ENCODE results near the gene MPRIP. TPM values are rescaled to one million over a fixed set of nuclear protein-coding genes. Genes with fewer than 3 reads are reported as not detected.

Gene MPRIP
- total and polyA plus RNA-seq, 8 donors, result 80.2 to 518 (median 190) TPM

DNA sequence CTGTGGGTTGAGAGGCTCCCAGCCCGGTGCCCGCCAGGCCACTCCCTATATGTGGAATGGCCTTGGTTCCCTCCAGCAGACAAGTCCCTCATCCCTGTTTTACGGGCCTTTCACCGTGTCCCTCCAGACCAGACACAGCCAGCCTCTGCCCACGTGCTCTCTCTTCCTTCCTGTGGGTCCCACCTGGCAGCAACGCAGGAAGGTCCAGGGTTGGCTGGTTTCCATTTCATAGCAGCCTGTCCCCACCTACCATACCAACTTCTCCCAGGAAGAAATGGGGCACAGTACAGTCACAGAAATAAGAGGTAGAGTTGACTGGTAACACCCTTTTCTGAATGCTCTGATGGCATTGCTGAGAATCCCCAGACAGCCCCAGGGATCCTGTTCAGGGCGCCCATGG, 128.9 kb downstream of the MPRIP start:
- H3K36me3 ChIP-seq, result peaks cover 75 to 100% (median 99%) of the 10 kb centered on the region in 4 donors
- no peak overlapping the region for H3K4me3 ChIP-seq
- no peak for DNase-seq
- no peaks in the 10 kb centered on the region for H3K4me1 ChIP-seq
- H3K27me3 ChIP-seq, result no peaks in the 10 kb centered on the region
- intact Hi-C loops (cut with DNase I; ENCODE audit: low total_unique reads), result no loop called here
- 78 to 86% (median 84%) methylated on average over 7 of the region's 7 CpGs for WGBS, 5 donors
- TF ChIP-seq POLR2A (IDR thresholded peaks at IDR 0.05) (no peak), POLR2AphosphoS5 (IDR thresholded peaks at IDR 0.05) (no peak), EP300 (IDR thresholded peaks at IDR 0.05) (no peak)
- TF ChIP-seq, protein P1, sequence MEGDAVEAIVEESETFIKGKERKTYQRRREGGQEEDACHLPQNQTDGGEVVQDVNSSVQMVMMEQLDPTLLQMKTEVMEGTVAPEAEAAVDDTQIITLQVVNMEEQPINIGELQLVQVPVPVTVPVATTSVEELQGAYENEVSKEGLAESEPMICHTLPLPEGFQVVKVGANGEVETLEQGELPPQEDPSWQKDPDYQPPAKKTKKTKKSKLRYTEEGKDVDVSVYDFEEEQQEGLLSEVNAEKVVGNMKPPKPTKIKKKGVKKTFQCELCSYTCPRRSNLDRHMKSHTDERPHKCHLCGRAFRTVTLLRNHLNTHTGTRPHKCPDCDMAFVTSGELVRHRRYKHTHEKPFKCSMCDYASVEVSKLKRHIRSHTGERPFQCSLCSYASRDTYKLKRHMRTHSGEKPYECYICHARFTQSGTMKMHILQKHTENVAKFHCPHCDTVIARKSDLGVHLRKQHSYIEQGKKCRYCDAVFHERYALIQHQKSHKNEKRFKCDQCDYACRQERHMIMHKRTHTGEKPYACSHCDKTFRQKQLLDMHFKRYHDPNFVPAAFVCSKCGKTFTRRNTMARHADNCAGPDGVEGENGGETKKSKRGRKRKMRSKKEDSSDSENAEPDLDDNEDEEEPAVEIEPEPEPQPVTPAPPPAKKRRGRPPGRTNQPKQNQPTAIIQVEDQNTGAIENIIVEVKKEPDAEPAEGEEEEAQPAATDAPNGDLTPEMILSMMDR (IDR thresholded peaks at IDR 0.05), result no peak
- H3K27ac ChIP-seq, result peak overlapping the region in 1 of 5 donors; percentile 6
- H3K9me3 ChIP-seq, result no peaks in the 10 kb centered on the region

DNA sequence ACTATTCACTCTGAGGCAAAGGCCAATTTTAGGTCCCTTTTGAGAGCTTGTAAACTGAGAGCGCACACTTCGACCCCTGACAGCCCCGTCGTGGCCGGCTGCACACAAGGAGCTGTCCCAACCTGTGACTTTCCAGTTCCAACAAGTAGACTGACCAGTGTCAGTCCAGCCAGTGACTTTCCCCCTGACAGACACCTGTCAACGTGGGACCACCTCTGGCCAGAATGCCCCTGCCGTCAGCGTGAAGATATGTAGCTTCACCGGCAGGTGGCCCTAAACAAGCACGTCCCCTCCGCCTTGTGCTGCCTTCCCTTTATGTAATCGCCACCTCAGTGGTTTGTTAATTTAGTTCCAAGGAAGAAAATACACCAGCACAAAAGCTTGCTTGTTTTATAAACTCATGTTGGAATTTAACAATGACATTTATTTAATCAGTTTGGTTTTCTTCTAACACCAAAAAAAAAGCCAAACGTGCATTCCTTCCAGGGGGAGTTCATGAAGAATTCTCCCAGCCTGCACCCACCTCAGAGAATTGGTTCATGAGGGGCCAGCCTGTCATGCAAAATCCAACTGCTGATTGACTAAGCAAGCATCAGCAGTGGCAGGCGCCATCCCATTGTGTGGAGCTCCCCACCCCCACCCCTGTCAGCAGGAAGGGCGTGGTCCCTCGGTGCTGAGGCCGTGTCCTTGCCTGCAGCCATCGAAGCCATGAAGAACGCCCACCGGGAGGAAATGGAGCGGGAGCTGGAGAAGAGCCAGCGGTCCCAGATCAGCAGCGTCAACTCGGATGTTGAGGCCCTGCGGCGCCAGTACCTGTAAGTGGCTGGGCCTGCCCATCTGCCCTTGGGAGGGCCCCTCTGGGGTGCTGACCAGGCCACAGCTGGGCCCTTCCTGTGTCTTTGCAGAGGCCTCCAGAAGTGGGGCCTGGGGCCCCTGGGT, 130.0 kb downstream of the MPRIP start:
- no peaks in the 10 kb centered on the region for H3K27me3 ChIP-seq
- peak in 1 of 2 donors; percentile 64 for DNase-seq
- TF ChIP-seq, protein P1 (IDR thresholded peaks at IDR 0.05), result no peak
- no peak for TF ChIP-seq EP300 (IDR thresholded peaks at IDR 0.05)
- TF ChIP-seq POLR2AphosphoS5 (IDR thresholded peaks at IDR 0.05), result peak in 1 of 3 donors; percentile 19
- TF ChIP-seq POLR2A (IDR thresholded peaks at IDR 0.05), result no peak
- H3K4me1 ChIP-seq, result no peaks in the 10 kb centered on the region
- 67 to 80% (median 75%) methylated on average over 15 to 26 of the region's 26 CpGs for WGBS, 5 donors
- no peak overlapping the region for H3K27ac ChIP-seq
- intact Hi-C loops (cut with DNase I; ENCODE audit: low total_unique reads), result no loop called here
- no peaks in the 10 kb centered on the region for H3K9me3 ChIP-seq
- H3K4me3 ChIP-seq, result no peak overlapping the region
- peaks cover 75 to 100% (median 99%) of the 10 kb centered on the region in 4 donors for H3K36me3 ChIP-seq

DNA sequence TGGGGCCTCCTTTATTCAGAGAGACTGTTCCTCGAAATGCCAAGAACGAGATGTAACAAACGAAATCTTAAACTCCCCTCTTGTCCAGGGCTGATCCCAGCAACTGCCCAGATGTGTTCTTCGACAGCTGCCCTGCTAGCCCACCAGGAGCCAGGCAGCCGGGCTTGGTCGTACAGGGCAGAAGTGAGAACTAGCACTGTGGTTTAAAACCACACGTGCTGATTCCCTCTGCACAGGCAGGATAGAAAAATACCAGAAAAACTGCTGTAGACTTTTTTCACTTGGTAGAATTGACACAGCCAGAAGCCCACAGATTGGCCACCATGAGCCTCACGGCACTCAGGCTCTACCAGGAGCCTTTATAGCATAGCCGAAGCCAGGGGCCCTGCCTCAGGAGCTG, 130.7 kb downstream of the MPRIP start:
- no peak overlapping the region for H3K4me3 ChIP-seq
- no peaks in the 10 kb centered on the region for H3K4me1 ChIP-seq
- H3K9me3 ChIP-seq, result no peaks in the 10 kb centered on the region
- TF ChIP-seq EP300 (IDR thresholded peaks at IDR 0.05), result no peak
- no peak for TF ChIP-seq POLR2A (IDR thresholded peaks at IDR 0.05)
- TF ChIP-seq, protein P1 (IDR thresholded peaks at IDR 0.05), result no peak
- no peak for TF ChIP-seq POLR2AphosphoS5 (IDR thresholded peaks at IDR 0.05)
- peak overlapping the region in 1 of 5 donors; percentile 43 for H3K27ac ChIP-seq
- no peak for DNase-seq
- intact Hi-C loops (cut with DNase I; ENCODE audit: low total_unique reads), result no loop called here
- H3K27me3 ChIP-seq, result no peaks in the 10 kb centered on the region
- peaks cover 75 to 100% (median 99%) of the 10 kb centered on the region in 4 donors for H3K36me3 ChIP-seq
- WGBS, 5 donors, result 90 to 91% (median 91%) methylated on average over 8 to 9 of the region's 9 CpGs

DNA sequence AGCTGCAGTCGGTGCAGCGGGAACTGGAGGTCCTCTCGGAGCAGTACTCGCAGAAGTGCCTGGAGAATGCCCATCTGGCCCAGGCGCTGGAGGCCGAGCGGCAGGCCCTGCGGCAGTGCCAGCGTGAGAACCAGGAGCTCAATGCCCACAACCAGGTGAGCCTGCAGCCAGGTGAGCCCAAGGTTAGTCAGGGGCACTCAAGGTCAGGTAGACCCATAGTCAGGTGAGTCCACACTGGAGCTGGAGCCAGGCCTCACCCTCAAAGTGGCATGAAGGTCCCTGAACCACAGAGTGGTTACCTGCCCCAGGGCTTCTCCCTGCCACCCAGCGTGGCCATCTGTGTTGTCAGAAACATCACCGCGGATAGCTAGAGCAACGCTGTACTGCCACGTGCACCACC, 131.7 kb downstream of the MPRIP start:
- peaks cover 84 to 100% (median 99%) of the 10 kb centered on the region in 4 donors for H3K36me3 ChIP-seq
- WGBS, 5 donors, result 90 to 93% (median 92%) methylated on average over 9 to 14 of the region's 14 CpGs
- H3K27ac ChIP-seq, result no peak overlapping the region
- no peaks in the 10 kb centered on the region for H3K9me3 ChIP-seq
- TF ChIP-seq EP300 (IDR thresholded peaks at IDR 0.05) (no peak), POLR2AphosphoS5 (IDR thresholded peaks at IDR 0.05) (no peak), POLR2A (IDR thresholded peaks at IDR 0.05) (no peak)
- TF ChIP-seq, protein P1 (IDR thresholded peaks at IDR 0.05), result no peak
- H3K4me1 ChIP-seq, result no peaks in the 10 kb centered on the region
- no peaks in the 10 kb centered on the region for H3K27me3 ChIP-seq
- DNase-seq, result no peak
- H3K4me3 ChIP-seq, result no peak overlapping the region
- intact Hi-C loops (cut with DNase I; ENCODE audit: low total_unique reads), result no loop called here
